GM23338 (cell line): ENCODE data around the gene ZNF165. TPM values are rescaled to one million over a fixed set of nuclear protein-coding genes. Genes with fewer than 3 reads are reported as not detected.

ENCODE experiments used
- ATAC-seq: fragments of 200-7000 bp; cut with Tn5 transposase; 3 replicates; pipeline ENCODE4 v1.9.1; 2020
- DNase-seq: peaks from one replicate; pipeline ENCODE4 v3.0.0-alpha.2; 2015; ENCODE audit warnings: low spot score
- H2AFZ ChIP-seq: fragments of 200-600 bp; sonication (generic); 2 replicates; pipeline ENCODE4 v1.8.0; 2016; ENCODE audit warnings: antibody characterized with exemption, mild to moderate bottlenecking, moderate library complexity
- H3F3A ChIP-seq: fragments of 200-600 bp; sonication (generic); replicated peaks from 2 replicates; pipeline ENCODE4 v1.8.0; 2017; ENCODE audit warnings: antibody characterized with exemption, mixed run types, low read depth
- H3K27ac ChIP-seq: fragments of 200-600 bp; sonication (generic); 2 replicates; pipeline ENCODE4 v1.6.1; 2016; ENCODE audit warnings: low read depth
- H3K27me3 ChIP-seq: fragments of 200-600 bp; sonication (generic); 2 replicates; pipeline ENCODE4 v1.8.0; 2016; ENCODE audit warnings: mild to moderate bottlenecking, mixed run types, moderate library complexity; ENCODE audit not compliant: insufficient read depth
- H3K36me3 ChIP-seq: fragments of 200-600 bp; sonication (generic); 2 replicates; pipeline ENCODE4 v1.8.0; 2016; ENCODE audit warnings: mild to moderate bottlenecking; ENCODE audit not compliant: insufficient read depth
- H3K4me1 ChIP-seq: fragments of 200-600 bp; sonication (generic); 2 replicates; pipeline ENCODE4 v1.8.0; 2016; ENCODE audit warnings: mild to moderate bottlenecking, moderate library complexity; ENCODE audit not compliant: insufficient read depth
- H3K4me2 ChIP-seq: fragments of 200-600 bp; sonication (generic); 2 replicates; pipeline ENCODE4 v1.7.1; 2017; ENCODE audit warnings: mixed run types
- H3K4me3 ChIP-seq: fragments of 200-600 bp; sonication (generic); 2 replicates; pipeline ENCODE4 v1.6.1; 2016; ENCODE audit warnings: mixed run types
- H3K79me2 ChIP-seq: fragments of 200-600 bp; sonication (generic); replicated peaks from 2 replicates; pipeline ENCODE4 v1.8.0; 2017; ENCODE audit warnings: mild to moderate bottlenecking; ENCODE audit not compliant: insufficient read depth
- H3K9me2 ChIP-seq: fragments of 200-600 bp; sonication (generic); 2 replicates; pipeline ENCODE4 v1.8.0; 2017; ENCODE audit not compliant: insufficient read depth
- H4K20me1 ChIP-seq: fragments of 200-600 bp; sonication (generic); replicated peaks from 2 replicates; pipeline ENCODE4 v1.8.0; 2017; ENCODE audit warnings: mild to moderate bottlenecking; ENCODE audit not compliant: insufficient read depth
- H3K27ac Mint-ChIP-seq: 2 replicates; pipeline ENCODE4 v1.8.0; 2020; ENCODE audit warnings: inconsistent platforms, mild to moderate bottlenecking, moderate library complexity, mixed read lengths
- H3K27me3 Mint-ChIP-seq: 3 replicates; pipeline ENCODE4 v1.8.0; 2022; ENCODE audit warnings: low read depth, mild to moderate bottlenecking, moderate library complexity, mixed read lengths, inconsistent platforms; ENCODE audit not compliant: insufficient read depth, poor library complexity
- H3K36me3 Mint-ChIP-seq: 3 replicates; pipeline ENCODE4 v1.8.0; 2021; ENCODE audit warnings: low read depth, mild to moderate bottlenecking, inconsistent platforms, moderate library complexity, mixed read lengths
- H3K4me1 Mint-ChIP-seq: 3 replicates; pipeline ENCODE4 v1.8.0; 2020; ENCODE audit warnings: mild to moderate bottlenecking, inconsistent platforms, mixed read lengths
- H3K4me3 Mint-ChIP-seq: 3 replicates; pipeline ENCODE4 v1.8.0; 2021; ENCODE audit warnings: moderate library complexity, mild to moderate bottlenecking, inconsistent platforms, mixed read lengths
- H3K9me3 Mint-ChIP-seq: 3 replicates; pipeline ENCODE4 v1.8.0; 2020; ENCODE audit warnings: moderate library complexity, mild to moderate bottlenecking, inconsistent platforms, mixed read lengths
- CREB1 ChIP-seq: fragments of 250-450 bp; sonication (Bioruptor Pico); IDR thresholded peaks from 2 replicates; pipeline ENCODE4 v1.5.0; 2020; ENCODE audit warnings: low read depth, mild to moderate bottlenecking, moderate library complexity
- CTCF ChIP-seq, 2 experiments: fragments of 200-600 bp in 1 of 2; sonication (generic) in 1 of 2; conservative IDR thresholded peaks; 2 replicates each; pipeline versions ENCODE4 v1.5.1 to v1.6.1; 2016 to 2017; ENCODE audit warnings: antibody characterized with exemption in 2 of 2, low read depth in 2 of 2, mild to moderate bottlenecking in 2 of 2, moderate library complexity in 1 of 2
- EZH2 ChIP-seq: fragments of 200-600 bp; sonication (generic); IDR thresholded peaks from one replicate; pipeline ENCODE4 v1.8.0; 2017; ENCODE audit warnings: antibody characterized with exemption, mild to moderate bottlenecking, low read depth; ENCODE audit not compliant: unreplicated experiment
- JUNB ChIP-seq: IDR thresholded peaks from one replicate; pipeline ENCODE4 v1.6.1; 2016; ENCODE audit warnings: antibody characterized with exemption; ENCODE audit not compliant: unreplicated experiment
- NANOG ChIP-seq: IDR thresholded peaks from 2 replicates; pipeline ENCODE4 v1.6.1; 2016; ENCODE audit warnings: antibody characterized with exemption, borderline replicate concordance
- REST ChIP-seq: IDR thresholded peaks from one replicate; pipeline ENCODE4 v1.6.1; 2018; ENCODE audit warnings: antibody characterized with exemption; ENCODE audit not compliant: unreplicated experiment
- STAT1 ChIP-seq: IDR thresholded peaks from one replicate; pipeline ENCODE4 v1.6.1; 2016; ENCODE audit warnings: antibody characterized with exemption; ENCODE audit not compliant: unreplicated experiment
- ZNF462 ChIP-seq: fragments of 250-450 bp; sonication (Bioruptor Pico); IDR thresholded peaks from 2 replicates; pipeline ENCODE4 v1.5.0; 2020; ENCODE audit warnings: mild to moderate bottlenecking, moderate library complexity
- polyA plus RNA-seq: library from polyadenylated mRNA; unstranded; fragments of >200 nt; fragmentation: Nextera tagmentation; extraction: Ambion mirVana; gene quantifications from 2 replicates; pipeline ENCODE4 v1.2.1, GENCODE V29; 2016
- total RNA-seq: library from RNA; depleted of rRNA; stranded (reverse); fragments of >200 nt; shearing (Covaris generic); gene quantifications from 2 replicates; pipeline ENCODE4 v1.2.3, GENCODE V29; 2014

ZNF165 gene
- total and polyA plus RNA-seq, 2 experiments from 2014 or later = 5.5 to 8.9 TPM

- Histone ChIP-seq H3K27me3 (no peaks in the 10 kb centered on the region), H3F3A (no peaks in the 10 kb centered on the region), H3K4me2 (no peak overlapping the region), H3K79me2 (no peaks in the 10 kb centered on the region), H3K4me3 (no peak overlapping the region), H3K27ac (no peak overlapping the region), H3K4me1 (no peaks in the 10 kb centered on the region), H3K9me2 (no peaks in the 10 kb centered on the region), H3K36me3 (no peaks in the 10 kb centered on the region), H2AFZ (no peak overlapping the region), H4K20me1 (no peaks in the 10 kb centered on the region)
- ATAC-seq = no peak
- no peaks in the 10 kb centered on the region; the same call in 2 of the 3 replicates for H3K9me3 Mint-ChIP-seq
- no peaks in the 10 kb centered on the region for H3K36me3 Mint-ChIP-seq
- H3K27ac Mint-ChIP-seq = no peak overlapping the region
- no peak overlapping the region for H3K4me3 Mint-ChIP-seq
- no peaks in the 10 kb centered on the region for H3K4me1 Mint-ChIP-seq
- TF ChIP-seq STAT1 (no peak), CTCF (conservative IDR thresholded peaks at IDR 0.05; ENCODE audit: low read depth in 2 of 2) (no peak), CREB1 (no peak)
- no peaks in the 10 kb centered on the region for H3K27me3 Mint-ChIP-seq
- no peak for DNase-seq
Observed at GRCh38 chr6:28118217-28118616, 37.8 kb downstream of the ZNF165 start.

GRCh38 chr6:28121876-28122275, 41.5 kb downstream of the ZNF165 start:
- ATAC-seq = no peak
- Histone ChIP-seq H3K9me2 (no peaks in the 10 kb centered on the region), H3K4me1 (peaks cover 9% of the 10 kb centered on the region; the same call in 1 of the 2 replicates), H3K27me3 (no peaks in the 10 kb centered on the region), H3K79me2 (peaks cover 12% of the 10 kb centered on the region), H4K20me1 (no peaks in the 10 kb centered on the region; the same call in 1 of the 2 replicates), H2AFZ (no peak overlapping the region), H3K4me2 (no peak overlapping the region), H3K27ac (no peak overlapping the region), H3K4me3 (no peak overlapping the region), H3F3A (no peaks in the 10 kb centered on the region), H3K36me3 (no peaks in the 10 kb centered on the region)
- H3K4me1 Mint-ChIP-seq = peaks cover 7% of the 10 kb centered on the region; the same call in 2 of the 3 replicates
- no peaks in the 10 kb centered on the region for H3K9me3 Mint-ChIP-seq
- no peak overlapping the region for H3K27ac Mint-ChIP-seq
- no peak overlapping the region for H3K4me3 Mint-ChIP-seq
- H3K36me3 Mint-ChIP-seq = peaks cover 5% of the 10 kb centered on the region; the same call in 1 of the 3 replicates
- no peak for DNase-seq
- H3K27me3 Mint-ChIP-seq = no peaks in the 10 kb centered on the region
- no peak for TF ChIP-seq EZH2
- TF ChIP-seq JUNB = no peak
- TF ChIP-seq CREB1 = no peak
- no peak for TF ChIP-seq REST
- no peak for TF ChIP-seq CTCF (conservative IDR thresholded peaks at IDR 0.05; ENCODE audit: low read depth in 2 of 2)
- no peak for TF ChIP-seq NANOG
- no peak for TF ChIP-seq ZNF462
